Measurements from ENCODE around the gene AMELX.

Gene AMELX

DNA sequence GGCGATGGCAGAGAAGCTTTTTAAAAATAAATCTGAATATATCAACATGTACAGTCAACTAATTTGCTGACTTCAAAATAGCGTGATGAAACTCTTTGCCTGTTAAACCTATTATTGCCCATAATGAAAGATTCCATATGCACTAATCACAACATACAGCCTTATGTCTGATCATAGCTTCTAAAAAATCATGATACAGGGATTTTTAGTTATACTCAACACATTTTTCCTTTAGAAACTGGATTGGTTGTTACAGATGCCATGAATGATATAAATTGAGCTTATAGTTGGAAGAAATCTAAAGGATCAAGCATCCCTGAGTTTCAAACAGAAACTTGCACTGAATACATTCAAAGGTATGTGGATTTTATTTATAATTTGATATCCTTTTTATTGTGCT, at the start of gene AMELX:
Gene AMELX, plus strand, starts transcription at position 301 of the 400 bp plus-strand sequence. CDS start 1,376 bp downstream, outside the sequence.
- no peak for DNase-seq

DNA sequence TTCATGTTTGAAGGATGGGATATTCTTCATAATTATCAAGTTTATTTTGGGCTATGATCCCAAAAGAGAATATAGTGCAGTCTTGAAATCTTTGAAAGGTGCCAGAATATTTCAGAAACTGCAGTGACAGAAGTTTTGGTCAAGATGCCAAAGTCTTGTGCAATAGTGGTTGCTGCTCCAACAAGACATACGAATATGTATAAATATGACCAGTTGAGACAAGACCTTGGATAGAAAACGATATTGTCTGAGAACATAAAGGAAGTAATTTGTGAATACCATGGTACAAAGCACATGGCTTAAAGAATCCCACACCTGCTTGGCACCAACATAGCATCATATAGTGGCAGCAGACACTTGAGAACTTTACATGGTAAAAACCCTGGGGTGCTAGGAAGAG, 48.6 kb upstream of the AMELX start:
- no peak for DNase-seq

DNA sequence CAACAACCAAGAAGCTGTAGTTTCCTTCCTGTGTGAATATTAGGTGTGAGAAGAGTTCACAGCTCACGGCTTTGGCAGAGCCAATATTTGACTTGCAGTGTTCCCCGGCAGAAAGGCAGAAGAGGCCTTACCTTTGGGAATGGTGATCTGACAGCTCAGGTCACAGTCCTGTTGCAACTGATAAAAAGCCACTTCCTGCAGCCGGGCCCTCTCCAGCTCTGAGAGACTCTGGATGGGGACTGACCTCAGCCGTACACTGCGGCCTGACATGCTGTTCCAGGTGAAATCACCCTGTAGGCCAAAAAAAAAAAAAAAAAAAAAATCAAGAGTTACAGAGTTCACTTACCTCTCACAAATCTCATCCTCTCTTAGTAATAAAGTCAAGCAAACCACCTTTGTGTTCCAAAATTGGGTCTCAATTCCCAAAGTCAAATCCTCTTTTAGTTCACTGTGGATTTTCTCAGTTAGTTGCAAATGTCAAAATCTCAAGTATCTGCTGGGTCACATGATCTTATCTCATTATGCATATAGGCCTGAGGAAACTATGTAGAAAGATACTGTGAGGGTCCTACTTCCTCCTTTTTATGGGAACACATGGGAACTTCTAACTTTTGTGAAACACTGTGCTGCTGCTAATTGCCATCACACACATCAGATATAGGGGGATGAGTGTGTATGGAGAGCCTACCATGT, 38.6 kb upstream of the AMELX start:
- no peak for DNase-seq

DNA sequence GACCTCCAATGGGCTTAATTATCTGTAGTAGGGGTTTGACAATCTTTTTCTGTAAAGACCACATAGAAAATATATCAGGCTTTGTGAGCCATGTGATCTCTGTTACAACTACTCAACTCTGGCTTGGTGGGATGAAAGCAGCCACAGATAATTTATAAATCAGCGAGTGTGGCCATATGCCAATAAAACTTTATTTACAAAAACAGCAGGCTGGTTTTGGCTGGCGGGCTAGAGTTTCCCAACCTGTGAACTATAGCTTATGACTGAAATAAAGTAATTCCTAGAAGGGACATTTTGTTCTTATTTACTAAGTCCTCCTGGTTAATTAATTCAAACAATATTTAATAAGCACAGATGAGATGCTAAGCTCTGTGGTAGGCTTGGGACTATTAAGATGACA, 35.9 kb upstream of the AMELX start:
- DNase-seq, result no peak

DNA sequence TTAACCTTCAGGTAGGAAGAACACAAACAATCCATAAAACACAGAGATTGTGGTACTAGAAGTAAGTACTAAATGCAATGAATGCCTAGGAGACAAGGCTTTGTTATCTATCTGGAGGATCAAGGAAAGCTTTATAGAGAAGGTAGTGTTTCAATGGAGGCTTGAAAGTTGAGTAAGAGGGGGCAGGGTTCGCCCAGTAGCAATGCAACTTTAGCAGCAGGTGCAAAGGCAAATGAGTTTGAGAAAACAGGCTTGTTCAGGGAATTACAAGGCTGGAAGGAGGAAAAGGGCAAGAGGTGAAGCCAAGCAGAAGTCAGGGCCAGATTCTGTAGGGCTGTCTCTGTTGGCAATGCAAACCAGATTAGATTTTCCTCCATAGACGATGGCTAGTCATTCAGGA, 35.5 kb upstream of the AMELX start:
- DNase-seq, result no peak

DNA sequence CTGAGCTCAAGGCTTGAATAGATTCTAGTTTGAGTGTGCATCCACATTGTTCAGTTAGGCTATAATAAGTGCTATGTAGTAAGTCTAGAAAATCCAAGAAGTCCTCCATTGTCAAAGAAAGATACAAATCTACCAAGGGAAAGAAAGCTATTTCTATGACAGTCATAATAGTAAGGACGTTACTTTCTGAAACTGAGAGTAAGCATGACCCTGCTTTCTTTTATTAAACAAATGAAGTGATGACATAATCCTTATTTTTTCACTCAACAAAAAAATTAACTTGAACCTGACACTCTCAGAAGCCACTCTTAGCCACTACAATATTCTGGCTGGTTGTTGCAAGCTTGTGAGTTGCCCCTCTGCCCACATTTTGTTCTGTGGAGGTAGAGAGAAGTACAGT, 33.8 kb upstream of the AMELX start:
- DNase-seq, result no peak

DNA sequence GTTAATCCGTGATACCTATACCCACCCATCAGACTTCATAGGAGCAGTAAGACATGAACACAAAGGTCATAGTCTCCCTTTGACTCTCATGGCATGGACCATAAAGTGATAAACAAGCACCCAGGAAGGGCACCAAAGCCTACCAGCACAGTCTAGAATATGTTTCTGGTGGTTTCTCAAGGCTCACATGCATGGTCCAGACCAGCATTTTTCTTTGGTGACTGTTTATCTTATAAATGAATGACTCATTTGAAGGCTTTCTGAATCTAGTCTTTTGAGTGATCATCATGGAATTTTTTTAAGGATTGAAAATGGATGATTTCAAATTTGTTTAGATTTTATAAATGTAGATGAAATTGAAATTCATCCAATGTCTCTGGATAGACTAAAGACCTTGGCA, 32.0 kb upstream of the AMELX start:
- no peak for DNase-seq

DNA sequence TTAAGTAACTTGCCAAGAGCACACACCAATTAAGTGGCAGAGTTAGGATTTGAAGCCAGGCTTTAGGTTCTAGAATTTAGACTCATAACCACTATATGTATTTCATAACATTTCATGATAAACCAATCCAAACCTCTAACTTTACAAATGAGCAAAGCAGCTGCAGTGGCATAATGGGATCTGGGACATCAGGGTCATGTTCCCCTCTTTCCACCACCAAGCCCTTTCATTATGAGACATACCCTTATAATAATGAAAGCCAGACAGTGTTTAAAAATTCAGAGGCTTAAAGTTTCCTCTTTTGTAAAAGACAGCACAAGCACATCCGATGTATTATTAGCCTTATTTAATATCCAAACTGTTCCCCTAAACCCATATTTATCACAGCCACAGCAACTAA, 28.3 kb upstream of the AMELX start:
- DNase-seq, result no peak

DNA sequence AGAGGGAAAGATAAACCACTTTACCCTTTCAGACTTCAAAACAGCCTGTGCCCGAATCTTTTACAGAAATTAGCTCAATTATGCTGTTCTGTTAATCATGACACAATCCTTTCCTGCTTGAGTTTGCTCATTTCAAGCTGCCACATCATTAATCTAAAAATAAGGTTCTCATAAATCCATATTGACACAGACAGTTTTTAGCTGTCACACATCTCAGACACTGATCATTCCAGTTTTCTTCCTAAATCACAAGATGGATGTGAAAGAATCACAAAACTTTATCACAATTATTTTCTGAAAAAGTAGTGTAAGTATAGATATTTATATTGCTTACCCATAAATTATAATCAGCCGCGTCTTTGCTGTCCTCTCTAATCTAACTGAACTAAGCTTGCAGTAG, 27.9 kb upstream of the AMELX start:
- no peak for DNase-seq

DNA sequence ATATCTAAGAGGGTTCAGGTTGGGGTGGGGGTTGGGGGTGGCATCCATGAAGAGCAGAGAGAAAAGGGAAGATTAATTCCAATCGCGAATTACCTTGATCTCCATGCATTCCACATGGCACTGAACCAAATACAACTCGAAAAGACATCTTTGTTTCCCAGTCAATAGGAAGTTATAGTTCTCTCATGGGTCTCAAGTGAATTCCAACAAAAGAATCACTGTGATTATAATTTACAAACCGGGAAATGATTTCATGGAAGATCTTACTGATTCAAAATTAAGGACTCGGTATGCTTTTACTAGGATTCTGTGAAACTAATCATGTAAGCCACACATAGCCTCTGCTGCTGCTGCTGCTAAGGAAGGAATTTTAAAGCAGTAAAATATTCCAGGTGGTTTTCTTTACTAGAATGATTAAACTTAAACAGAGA, 26.6 kb upstream of the AMELX start:
- DNase-seq, result no peak

DNA sequence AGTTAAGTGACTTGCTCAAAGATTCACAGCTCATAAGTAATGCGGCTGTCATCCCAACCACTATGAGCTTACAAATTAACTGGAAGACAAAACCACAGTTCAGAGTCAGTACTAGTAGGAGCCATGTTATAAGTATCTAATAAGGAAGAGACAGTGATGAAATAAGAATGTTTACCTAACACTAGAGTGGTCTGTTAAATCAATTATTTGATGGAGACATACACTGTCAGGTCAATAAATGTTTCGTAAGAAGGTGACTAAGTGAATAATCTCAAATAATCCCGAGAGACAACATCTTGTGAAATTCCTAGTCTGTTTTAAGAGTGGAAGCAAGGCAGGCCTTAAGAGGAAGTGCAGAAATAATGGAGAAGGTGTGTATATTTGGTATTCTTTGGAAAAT, 25.8 kb upstream of the AMELX start:
- DNase-seq, result no peak

DNA sequence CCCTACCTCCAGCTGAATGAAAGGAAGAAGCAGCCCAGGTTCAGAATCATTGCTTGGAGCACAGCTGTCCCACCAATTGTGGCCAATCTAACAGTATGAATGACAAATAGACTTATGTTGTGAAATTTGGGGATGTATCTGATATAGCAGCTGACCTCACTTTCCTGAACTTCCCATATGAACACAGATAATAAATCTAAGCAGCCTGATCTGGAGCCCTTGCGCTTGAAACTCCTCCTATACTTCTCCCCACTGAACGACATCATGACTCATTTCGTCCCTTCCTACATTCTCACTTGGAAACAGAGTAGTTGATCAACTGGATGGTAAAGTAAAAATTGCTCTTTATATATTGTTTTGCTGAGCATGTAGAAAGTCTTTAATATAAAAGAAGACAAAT, 24.2 kb upstream of the AMELX start:
- DNase-seq, result no peak

DNA sequence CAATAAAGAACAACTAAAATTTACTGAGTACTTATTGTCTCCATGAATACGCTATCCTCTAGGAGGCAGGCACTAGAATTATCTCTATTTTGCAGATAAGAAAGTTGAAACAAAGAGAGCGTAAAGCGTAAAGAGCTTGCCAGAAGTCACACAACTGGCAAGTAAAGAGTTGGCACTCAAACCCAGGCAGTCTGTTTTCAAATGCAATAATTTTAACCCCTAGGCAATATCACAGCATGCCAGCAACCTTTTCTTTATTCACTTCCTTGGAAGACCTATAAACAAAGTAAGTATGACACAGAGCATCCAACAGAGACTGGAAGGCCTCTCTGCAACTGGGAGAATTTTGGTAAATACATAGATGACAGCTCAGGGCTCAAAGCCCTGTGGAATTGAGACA, 23.2 kb upstream of the AMELX start:
- DNase-seq, result no peak

DNA sequence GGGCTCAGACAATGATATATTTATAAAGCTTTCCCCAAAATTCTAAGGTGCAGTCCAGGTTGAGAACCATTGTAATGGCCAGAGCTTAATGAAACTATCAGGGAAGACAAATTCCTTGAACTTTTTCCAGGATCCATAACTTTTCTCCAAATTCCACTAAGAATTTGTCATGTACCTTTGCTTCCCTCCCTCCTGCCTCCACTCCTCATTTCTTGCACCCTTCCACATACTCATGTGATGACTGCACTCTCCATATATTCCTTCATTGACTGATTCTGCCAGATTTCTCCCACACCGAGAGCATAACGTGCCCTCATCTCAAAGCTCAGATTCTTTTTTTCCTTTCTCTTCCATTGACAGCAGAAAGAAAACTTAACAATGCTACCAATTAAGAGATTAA, 20.9 kb upstream of the AMELX start:
- DNase-seq, result no peak

DNA sequence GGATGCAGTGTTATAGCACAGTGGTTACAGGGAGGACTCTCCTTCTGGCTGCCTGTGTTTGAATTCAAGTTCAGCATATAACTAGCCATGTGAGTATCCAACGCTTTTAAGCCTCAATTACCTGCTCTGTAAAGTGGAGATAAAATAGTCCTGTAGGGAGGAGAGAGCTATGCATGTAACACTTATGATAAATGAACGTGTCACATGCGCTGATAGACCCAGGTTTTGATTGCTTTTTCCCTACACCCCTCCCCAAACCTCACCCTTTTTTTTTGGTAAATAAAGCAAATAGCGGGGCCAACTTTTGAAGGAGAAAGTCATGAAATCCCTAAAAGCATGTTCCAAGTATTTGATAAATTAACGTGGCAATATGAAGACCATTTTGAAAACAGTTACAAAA, 20.4 kb upstream of the AMELX start:
- no peak for DNase-seq

DNA sequence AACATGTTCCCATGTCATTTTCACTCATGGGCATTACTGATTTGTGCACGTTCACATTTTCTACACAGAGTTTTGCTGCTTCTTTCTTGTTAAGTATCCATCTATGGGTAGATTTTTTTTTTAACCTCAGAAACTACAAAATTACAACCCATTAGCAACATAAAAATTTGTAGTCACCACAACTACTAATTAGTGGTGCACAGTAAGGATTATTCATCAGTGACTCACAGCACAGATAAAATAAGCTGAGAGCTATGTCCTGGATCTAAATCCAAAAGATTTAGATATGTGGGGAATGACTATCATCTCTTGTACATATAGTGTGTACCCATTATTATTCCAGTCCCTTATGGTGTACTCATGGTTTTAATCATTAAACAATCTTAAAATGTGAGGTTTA, 19.7 kb upstream of the AMELX start:
- DNase-seq, result no peak

DNA sequence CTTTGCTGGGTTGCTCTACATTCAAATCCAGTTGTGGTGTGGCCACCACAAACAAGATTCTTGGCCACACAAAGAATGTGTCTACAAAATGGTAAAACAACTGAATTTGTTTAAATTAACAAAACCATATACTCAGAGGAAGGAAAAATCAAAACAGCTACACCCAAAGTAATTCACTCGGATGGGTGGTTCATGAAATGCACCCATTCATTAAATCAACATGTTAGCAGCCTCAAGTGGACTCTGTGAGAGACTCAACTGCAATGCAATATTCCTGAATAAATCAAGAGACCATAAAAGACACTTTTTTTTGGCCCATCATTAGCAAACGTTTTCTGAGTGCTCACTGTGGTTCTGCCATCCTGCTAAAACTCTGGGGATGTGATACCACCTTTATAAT, 11.2 kb upstream of the AMELX start:
- DNase-seq, result no peak

DNA sequence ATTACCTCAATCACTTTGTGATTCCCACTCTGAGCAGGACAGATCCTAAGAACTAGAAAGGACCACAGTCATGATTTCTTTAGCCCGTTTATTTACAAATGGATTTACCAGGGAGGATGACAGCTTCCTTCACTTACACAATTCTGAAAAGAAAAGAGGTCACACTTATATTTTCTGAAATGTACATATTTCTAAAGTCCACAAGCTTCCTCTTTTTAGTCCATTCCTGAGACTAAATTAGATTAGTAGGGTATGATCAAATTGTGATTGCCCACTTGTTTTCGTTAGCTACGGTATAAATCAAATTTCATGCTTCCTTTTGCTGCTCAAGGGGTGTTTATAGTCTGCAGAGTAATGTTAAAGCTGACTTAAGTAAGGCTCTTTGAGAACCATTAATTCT, 7.6 kb upstream of the AMELX start:
- no peak for DNase-seq

DNA sequence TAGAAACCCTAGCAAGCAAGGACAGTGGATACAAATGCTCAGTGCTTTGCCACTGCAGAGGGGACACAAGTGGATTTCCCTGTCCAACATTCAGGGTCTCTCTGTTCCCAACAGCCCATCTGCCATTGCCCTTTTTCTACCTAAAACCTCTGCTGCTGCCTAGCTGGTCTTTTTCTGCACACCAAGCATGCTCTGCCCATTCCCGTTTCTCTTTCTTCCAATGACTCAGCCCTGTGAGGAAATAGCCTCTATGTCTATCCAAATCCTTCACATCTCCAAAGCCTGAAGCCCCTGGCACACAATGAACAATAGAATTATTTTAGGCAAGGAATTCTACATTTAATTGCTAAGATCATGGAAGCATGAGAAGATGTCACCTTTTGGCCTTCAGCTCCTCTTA, 5.7 kb upstream of the AMELX start:
- no peak for DNase-seq

DNA sequence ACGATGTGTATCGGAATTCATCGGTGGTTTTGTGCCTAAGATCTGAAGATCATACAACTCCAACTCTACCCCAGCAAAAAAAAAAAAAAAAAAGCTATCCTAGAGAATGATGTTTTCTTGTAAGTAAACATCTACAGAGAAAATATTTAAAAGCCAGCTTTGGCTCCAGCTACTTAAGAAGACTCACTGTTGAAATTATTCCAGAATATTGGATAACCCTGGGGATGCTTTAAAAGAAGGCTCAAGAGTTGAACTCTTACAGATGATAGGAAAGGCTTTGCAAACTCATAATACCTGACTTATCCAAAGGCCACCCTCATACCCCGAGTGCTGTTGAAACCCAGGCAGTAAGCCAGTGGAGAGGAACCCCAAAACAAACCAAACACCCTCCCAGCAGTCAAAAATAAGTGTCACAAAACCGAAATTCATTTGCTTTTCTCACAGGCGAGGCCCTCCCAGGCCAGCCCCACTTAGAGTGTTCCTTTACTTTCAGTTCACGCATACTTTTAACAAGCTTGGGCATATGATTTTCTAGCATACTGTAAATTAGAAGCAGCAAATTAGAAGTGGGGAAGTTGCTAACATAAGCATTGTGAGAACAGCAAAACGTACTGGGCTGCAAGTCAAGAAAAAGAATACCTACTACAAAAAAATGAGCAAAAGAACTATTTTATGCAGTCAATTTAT, 2.7 kb upstream of the AMELX start:
- no peak for DNase-seq

DNA sequence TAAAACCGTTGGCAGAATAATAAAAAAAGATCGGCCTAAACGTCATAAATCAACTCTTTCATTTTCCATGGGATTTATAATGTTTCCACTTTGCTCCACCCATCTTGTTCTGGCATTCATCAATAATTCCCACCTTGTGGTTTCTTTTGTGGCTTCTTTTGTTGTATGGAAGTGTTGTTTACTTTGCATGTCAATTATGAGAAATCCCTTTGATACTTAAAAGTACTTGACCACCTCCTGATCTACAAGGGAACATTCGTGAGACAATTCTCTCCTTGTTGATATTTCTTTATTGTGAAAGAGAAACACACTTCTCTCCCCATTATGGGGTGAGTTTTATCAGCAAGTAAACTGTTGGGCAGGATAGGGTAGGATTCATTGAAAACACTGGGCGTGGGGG, 2.8 kb downstream of the AMELX start:
- no peak for DNase-seq

DNA sequence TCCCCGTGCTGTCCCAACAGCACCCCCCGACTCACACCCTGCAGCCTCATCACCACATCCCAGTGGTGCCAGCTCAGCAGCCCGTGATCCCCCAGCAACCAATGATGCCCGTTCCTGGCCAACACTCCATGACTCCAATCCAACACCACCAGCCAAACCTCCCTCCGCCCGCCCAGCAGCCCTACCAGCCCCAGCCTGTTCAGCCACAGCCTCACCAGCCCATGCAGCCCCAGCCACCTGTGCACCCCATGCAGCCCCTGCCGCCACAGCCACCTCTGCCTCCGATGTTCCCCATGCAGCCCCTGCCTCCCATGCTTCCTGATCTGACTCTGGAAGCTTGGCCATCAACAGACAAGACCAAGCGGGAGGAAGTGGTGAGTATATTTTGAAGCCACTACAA, 5.4 kb downstream of the AMELX start:
- no peak for DNase-seq

DNA sequence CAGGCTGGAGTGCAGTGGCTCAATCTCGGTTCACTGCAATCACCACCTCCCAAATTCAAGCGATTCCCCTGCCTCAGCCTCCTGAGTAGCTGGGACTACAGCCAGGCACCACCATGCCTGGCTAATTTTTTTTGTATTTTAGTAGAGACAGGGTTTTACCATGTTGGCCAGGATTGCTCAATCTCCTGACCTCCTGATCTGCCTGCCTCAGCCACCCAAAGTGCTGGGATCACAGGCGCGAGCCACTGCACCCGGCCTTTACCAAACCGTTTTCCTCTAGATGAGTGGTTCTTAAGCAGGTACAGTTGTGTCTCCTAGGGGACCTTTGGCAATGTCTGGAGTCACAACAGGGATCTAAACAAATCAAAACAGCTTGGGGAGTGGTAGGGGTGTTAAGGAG, 11.6 kb downstream of the AMELX start:
- no peak for DNase-seq

DNA sequence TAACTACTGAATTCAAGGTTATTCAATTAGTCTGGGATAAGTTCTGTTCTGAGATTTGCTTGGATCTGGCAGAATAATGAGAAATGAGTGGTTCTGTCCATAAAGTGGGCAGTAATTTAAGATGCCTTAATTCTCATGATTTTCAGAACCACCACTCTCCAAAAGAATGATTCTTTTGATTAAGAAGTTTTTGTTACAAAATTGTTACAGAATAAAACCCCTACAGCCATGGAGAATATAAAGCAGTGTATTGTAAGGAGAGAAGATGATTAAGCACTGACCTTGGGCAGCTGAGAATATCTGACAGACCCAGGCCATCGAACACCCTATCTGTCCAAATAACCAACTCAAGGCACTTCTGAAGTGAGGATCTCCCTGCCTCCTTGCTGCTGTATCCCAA, 12.4 kb downstream of the AMELX start:
- no peak for DNase-seq

DNA sequence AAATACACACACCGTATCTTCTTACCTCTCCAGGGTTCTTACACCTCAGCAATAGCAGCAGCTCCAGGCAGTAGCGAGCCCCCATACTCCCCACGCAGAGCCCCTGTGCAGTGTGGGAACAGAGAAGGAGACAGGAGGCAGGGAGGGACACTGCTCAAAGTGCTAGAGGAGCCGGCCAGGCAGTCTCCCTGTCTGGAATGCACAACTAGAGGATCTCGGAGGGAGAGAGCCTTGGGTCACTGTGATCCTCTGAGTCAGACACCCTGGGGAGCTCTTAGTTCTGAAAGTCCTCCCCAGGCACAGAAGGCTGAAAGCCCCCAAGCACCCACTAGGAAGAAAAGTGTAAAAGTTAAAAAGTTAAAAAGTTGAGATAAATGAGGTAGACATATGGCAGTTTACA, 16.0 kb downstream of the AMELX start:
- no peak for DNase-seq

Data from SHP77 treated with DMSO at 0.1 percent for 48 hours (cell line).